Mucosa of descending colon (tissue), 3 donors: ENCODE results near the gene MC1R. TPM values are rescaled to one million over a fixed set of nuclear protein-coding genes. Genes with fewer than 3 reads are reported as not detected.
A peak's percentile ranks its signal among the peaks of the same experiment; 100 is the strongest.

Experiments
- ATAC-seq: fragments of 200-7000 bp; cut with Tn5 transposase; one replicate; pipeline ENCODE4 v1.9.1; 2020; ENCODE audit warnings: mild to moderate bottlenecking, moderate library complexity
- DNase-seq, 3 donors: peaks; one replicate each; pipeline ENCODE4 v3.0.0-alpha.2; 2020
- H3K36me3 ChIP-seq: fragments of 200-600 bp; one replicate; pipeline ENCODE4 v1.8.0; 2021; ENCODE audit warnings: low read depth, mild to moderate bottlenecking
- H3K4me1 ChIP-seq: fragments of 200-600 bp; one replicate; pipeline ENCODE4 v1.8.0; 2021; ENCODE audit warnings: low read depth, mild to moderate bottlenecking
- H3K4me3 ChIP-seq: fragments of 200-600 bp; one replicate; pipeline ENCODE4 v1.8.0; 2021; ENCODE audit warnings: mild to moderate bottlenecking
- H3K9me3 ChIP-seq: fragments of 200-600 bp; one replicate; pipeline ENCODE4 v1.8.0; 2021; ENCODE audit warnings: mild to moderate bottlenecking
- CTCF ChIP-seq: fragments of 200-600 bp; IDR thresholded peaks from one replicate; pipeline ENCODE4 v1.8.0; 2022; ENCODE audit warnings: antibody characterized with exemption, mild to moderate bottlenecking
- intact Hi-C, 2 donors: fragments of 100-400 bp; cut with DNase I in 1 of 2; cut with micrococcal nuclease in 1 of 2; formaldehyde crosslinking; loops; one replicate each; pipeline versions ENCODE4 v1.11.0 to v1.11.1; 2022; cut with DNase I, micrococcal nuclease
- total RNA-seq, 3 donors: library from RNA; stranded (reverse); fragmentation: NEBNext Ultra II Directional in 2 of 3; extraction: Animal tissue kit (Norgen Biotek cat#: 25700) in 2 of 3; gene quantifications; one replicate each; pipeline versions ENCODE4 v1.2.1 to v1.2.4, GENCODE V29; 2021 to 2023
- donor health status: DM: no; HTN: no; CAD: no; lungs with moderate emphysema.
- donor health status: DM: no; HTN: no; CAD: no.
- donor health status: DM: no; HTN: yes; CAD: no.

MC1R gene
- total RNA-seq, 3 donors from 2014 or later, result 4.1 to 4.8 (median 4.3) TPM

- ATAC-seq, result peak; percentile 12
- TF ChIP-seq CTCF, result no peak
- H3K9me3 ChIP-seq, result no peaks in the 10 kb centered on the region
- intact Hi-C loops, result no loop called here
- DNase-seq, result no peak
- H3K36me3 ChIP-seq, result no peaks in the 10 kb centered on the region
- no peak overlapping the region for H3K4me3 ChIP-seq
- H3K4me1 ChIP-seq, result peaks cover 3% of the 10 kb centered on the region
Measured at GRCh38 chr16:89953671-89954406, 35.2 kb downstream of the MC1R start.

- intact Hi-C loops, result no loop called here
- DNase-seq (no peak), ATAC-seq (no peak)
- Histone ChIP-seq H3K9me3 (no peaks in the 10 kb centered on the region), H3K4me3 (no peak overlapping the region), H3K36me3 (no peaks in the 10 kb centered on the region), H3K4me1 (peaks cover 3% of the 10 kb centered on the region)
- no peak for TF ChIP-seq CTCF
Measured at GRCh38 chr16:89954462-89954861, 35.8 kb downstream of the MC1R start.

GRCh38 chr16:89955001-89955685 lies 36.5 kb downstream of the MC1R start:
- ATAC-seq, result no peak
- Histone ChIP-seq H3K9me3 (no peaks in the 10 kb centered on the region), H3K36me3 (no peaks in the 10 kb centered on the region), H3K4me3 (no peak overlapping the region), H3K4me1 (peaks cover 3% of the 10 kb centered on the region)
- no peak for DNase-seq
- no peak for TF ChIP-seq CTCF
- intact Hi-C loops, result no loop called here

GRCh38 chr16:89956505-89957215 lies 38.0 kb downstream of the MC1R start:
- no peaks in the 10 kb centered on the region for H3K36me3 ChIP-seq
- ATAC-seq (no peak), DNase-seq (no peak)
- H3K4me1 ChIP-seq, result peaks cover 3% of the 10 kb centered on the region
- H3K9me3 ChIP-seq, result no peaks in the 10 kb centered on the region
- intact Hi-C loops, result no loop called here
- no peak overlapping the region for H3K4me3 ChIP-seq
- no peak for TF ChIP-seq CTCF

- DNase-seq, result no peak
- Histone ChIP-seq H3K9me3 (no peaks in the 10 kb centered on the region), H3K4me1 (peaks cover 2% of the 10 kb centered on the region), H3K4me3 (no peak overlapping the region), H3K36me3 (no peaks in the 10 kb centered on the region)
- TF ChIP-seq CTCF, result no peak
- ATAC-seq, result no peak
- intact Hi-C loops, result no loop called here
Measured at GRCh38 chr16:89957216-89957785, 38.6 kb downstream of the MC1R start.
